T-helper 1 cell treated with Interleukin-12 subunit alpha and Interleukin-12 subunit beta and Interleukin-4 antibody, amounts not matched to agents 30 ng/mL and 1 ng/mL, for 36 hours (primary cell): Measurements from ENCODE around the gene KRT3. TPM values are rescaled to one million over a fixed set of nuclear protein-coding genes. Genes with fewer than 3 reads are reported as not detected.

Source experiments
- intact Hi-C: fragments of 100-400 bp; cut with micrococcal nuclease; formaldehyde crosslinking; loops from one replicate; pipeline ENCODE4 v1.15.1; 2024
- total RNA-seq: library from RNA; stranded (reverse); gene quantifications from 2 replicates; pipeline ENCODE4 v1.2.3, GENCODE V29; 2022

Gene KRT3
- total RNA-seq, 1 donor from 2014 or later = not detected

DNA sequence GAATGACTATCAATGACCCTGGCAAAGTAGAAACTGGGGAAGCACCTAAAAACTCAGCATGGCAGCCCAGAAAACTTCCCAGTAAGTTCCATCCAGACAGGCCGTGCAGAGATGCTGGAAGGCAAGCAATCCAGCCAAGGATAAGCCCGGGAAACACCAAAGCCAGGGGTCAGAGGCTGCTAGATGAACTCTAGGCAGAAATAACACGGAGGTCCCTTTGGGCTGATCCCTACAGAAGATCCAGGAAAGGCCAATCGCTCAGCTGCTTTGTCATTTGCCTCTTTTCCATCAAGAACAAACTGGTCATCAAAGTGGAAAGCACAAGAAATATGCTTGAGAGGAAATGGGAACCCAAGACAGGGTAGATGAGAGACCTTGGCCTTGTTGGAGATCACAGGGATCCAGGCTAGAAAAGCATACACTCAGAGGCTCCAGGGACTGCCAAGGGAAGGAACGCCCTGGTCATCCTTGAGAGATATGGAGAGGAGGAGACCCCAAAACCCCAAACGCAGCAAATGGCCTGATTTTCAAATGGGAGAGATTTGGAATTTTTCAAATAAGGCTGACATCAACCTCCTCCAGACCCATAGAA lies 31.7 kb upstream of the KRT3 start:
- intact Hi-C loops = no loop called here

DNA sequence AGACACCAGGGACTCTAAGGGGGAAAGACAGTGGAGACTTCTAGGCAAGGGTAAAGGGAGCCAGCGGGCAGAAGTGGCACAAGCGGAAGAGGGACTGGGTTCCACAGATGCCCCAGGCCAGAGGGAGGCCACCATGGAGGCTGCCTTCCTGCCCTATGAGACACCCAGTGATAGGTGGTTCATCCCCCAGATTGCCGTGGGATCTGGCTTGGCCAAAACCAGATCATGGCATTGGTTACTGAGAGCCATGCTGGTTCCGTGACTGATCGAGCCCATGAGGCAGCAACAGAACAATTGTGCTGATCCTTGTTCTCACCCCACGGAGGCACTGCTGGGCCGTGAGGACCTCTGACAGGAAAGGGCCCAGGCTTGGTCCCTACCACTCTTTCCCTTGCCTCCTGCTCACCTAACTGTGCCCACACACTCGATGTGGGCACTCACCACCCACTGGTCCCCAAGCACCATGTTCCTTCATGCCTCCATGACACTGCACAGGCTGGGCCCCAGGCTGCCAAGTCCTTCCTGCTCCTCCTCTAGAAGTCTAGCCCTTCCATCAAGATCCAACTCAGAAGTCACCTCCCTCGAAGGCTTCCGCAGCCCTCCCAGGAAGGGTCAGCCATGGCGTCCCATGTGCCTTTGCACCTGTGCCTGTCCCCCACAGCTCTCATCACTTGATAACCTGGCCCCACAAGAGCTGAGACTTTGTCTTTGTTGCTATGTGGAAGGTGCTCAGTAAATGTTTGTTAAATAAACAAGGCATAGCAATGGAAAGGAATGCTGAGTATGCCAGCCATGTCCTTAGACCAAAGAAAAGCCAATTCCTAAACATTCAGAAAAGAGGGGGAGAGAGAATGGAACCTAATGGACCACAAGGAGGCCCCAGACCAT lies 30.9 kb upstream of the KRT3 start:
- intact Hi-C loops = no loop called here

DNA sequence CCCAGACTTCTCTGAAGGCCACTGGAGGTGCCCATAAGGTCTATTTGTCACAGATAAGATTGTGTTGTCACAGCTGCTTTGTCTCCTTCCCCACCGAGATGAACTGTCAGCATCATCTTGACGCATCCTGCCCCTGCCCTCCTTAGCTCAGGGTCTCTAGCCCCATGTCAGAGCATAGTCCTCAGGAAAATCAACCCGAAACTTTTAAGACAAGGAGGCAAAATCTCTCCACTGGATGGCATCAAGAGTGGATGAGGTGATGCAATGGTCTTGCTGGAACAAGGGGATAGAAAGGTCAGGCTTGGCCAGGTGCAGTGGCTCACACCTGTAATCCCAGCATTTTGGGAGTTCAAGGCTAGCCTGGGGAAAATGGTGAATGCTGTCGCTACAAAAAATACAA lies 30.0 kb upstream of the KRT3 start:
- intact Hi-C loops = no loop called here

DNA sequence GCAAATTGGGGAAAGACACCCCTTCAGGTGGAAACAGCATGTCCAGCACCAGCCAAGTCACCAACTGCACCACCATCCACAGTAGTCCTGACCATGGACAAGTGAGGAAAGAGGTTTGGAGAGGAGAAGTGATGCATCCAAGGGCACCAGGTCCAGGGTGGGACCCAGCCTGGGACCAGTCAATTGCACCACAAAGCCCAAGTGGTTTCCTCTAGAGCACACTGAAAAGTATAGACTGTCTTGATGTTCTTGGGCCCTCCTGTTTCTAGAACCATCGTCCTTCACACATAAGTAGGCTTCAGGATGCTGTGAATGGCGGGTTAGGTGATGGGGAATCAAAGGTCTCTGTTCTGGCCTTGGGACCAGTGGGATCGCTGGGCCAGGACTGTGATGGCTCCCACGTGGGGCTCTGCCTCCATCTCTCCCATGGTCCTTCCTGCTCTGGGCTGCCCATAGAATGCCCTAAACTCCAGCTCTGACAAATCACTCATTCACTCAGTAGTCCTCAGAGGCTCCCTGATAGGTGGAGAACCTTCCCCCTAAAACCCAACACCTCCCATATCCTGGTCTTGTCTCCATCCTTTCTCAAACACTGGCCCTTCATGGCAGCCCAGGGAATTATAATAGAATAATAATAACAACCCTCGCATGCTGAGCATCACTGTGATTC lies 29.0 kb upstream of the KRT3 start:
- intact Hi-C loops = no loop called here

DNA sequence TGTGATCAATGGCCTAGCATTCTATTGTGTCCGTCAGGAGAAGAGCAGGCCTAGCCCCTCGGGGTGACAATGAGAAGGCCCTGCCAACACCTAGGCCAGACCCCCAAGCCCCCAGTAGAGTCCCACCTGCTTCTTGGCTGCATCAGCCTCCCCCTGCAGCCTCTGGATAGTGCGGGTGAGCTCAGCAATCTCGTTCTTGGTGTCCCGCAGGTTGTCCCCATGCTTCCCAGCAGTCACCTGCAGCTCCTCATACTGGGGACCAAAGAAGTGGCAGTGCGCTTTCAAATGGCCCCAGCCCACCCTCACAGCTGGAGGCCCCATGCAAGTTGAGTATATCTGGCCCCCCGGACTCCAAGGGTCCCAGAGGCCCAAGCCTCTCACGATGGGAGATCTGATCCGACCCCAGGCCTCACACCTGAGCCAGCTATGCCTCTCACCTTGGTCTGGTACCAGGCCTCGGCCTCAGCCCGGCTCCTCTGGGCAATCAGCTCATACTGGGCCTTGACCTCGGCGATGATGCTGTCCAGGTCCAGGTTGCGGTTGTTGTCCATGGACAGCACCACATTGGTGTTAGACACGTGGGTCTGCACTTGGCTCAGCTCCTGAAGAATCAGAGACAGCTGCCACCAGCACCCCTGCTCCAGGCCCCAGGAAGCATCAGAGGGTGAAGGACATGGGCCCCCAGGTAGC lies 28.0 kb upstream of the KRT3 start:
- intact Hi-C loops = no loop called here

DNA sequence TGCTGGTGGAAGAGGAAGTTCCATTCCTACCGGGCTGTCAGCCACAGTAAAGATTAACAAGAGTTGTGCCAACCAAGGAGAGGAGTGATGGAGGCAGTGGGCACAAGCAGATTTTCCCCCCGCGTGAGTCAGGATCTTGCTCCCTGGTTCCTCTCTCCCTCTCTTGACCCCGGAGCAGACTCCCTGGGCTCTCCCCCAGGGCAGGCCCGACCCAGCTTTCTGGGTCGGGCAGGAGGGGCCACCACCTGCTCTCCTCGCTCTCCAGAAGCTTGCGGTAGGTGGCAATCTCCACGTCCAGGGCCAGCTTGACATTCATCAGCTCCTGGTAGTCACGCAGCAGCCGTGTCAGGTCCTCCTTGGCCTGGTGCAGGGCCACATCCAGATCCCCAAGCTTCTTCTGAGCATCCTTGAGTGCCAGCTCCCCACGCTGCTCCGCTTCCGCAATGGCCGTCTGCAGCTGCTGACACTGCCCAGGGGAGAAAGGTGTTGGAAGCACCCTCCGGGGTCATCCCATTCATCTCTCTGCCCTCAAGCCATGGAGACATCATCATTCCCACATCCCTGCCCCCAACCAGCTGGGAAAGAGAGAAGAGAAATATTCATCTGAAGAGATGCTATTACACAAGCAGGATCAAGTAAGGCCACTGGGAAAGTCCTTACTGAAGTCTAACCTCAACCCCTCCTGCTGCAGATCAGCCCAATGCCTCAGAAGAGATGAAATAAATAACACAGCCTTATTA lies 27.0 kb upstream of the KRT3 start:
- intact Hi-C loops = no loop called here

DNA sequence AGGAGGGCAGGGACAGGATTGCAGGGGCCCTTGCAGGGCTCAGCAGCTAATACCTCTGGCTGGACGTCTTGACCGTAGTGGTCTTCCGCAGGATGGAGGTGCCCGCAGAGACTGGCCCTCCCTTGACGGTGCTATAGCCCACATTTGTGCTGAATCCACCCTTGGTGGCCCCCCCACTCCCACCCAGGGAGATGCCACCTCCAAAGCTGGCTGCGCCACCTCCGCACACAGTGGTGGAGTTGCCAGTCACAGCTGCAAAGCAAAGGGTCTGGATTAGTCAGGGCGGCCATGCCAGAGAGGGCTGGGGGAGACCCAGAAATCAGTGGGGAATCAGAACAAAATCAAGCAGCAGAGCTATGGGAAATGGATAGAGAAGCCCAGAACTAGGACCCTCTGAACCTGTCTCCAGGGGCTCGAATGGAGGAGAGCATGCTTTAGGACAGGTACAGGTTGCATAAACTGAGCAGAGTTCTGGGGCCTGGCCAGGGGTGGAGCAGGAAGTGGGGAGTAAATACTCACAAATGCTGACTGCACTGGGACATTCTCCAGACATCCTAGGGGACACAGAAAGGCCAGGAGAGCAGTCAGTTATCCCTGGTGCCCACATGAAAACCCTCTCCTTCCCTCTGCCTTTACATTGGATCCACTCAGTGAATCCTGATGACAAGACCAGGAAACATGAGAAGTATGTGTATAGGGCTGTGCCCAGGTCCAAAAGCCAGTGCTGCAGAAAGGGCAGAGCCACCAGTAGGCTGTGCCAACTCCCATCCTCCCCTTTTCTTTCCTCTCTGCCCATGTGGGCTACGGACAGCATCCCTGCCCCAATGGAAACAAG lies 26.1 kb upstream of the KRT3 start:
- intact Hi-C loops = no loop called here

DNA sequence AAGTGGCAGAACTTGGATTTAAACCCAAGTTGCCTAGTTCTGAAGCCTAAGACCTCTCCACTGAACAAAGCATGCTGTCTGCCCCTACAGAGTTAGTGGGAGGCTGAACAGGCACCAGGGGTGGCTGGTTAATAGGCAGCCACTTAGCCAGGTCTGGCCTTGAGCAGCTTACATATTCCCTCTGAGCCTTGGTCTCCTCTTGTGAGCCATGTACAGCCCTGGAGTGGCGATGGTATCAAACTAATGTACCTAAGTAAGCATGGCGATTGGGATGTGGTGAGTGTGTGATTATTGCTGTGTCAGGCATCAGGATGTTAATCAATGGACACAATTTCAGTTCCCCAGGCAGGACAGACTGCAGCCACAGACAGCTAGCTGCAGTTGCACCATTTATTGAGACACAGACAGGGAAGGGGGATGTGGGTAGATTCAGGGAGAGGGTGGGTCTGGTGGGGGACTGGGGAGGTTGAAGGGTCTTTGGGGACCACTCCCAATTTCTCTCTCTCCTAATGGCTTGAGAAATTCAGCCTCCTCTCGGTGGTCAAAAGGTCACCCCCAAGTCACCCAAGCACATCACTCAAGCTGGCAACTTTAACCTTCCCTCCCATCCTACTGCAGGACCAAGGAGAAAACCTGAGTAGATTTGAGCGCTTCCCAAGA lies 25.3 kb upstream of the KRT3 start:
- intact Hi-C loops = no loop called here

DNA sequence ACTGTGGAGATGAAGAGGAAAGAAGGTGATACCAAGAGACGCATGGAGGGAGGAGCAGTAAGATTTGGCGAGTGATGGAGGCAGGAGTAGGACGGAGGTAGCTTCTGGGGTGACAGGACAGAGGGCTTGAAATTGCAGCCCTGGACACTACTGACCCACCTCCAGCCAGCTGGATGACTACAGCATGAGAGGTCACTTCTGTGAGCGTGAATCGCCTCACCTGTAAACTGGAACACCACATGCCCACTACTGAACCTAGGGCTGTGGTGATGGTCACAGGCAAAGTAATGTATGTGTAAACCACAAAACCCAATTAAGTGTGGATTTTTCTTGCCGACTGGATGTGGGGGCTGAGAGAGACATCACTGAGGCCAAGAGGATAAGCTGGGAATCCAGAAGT lies 24.6 kb upstream of the KRT3 start:
- intact Hi-C loops = no loop called here

DNA sequence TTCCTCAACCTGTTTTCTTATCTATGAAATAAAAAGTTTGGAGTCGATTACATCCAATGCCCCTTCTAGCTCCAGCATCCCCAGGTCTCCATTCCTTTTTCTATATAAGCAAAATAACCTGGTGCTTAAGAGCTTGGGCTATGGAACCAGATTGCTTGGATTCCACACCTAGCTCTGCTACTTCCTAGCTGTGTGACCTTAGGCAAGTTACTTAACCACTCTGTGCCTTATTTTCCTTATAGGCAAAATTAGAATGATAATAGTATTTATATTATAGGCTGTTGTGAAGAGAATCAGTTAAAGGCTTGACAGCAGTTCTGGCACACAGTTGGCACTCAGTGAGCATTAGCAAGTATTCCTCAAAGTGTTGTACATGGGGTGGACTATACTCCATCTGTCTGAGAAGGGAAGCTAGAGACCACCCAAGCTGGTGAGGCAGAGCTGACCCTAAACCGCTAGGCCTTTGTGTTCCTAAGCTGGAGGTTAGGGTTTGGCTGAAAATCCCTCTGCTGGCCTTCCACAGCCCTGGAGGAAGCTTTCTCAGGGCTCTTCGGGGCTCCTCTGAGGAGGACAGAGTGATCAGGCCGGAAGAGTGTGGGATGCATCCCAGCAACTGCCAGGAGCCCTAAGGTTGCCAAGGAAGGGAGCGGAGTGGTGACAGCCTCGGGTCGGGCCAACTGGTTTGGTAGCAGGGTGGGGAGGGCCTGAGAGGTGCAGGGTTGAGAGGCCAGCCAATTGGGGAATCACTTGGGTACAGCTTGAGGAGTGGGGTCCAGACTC lies 24.0 kb upstream of the KRT3 start:
- intact Hi-C loops = no loop called here

DNA sequence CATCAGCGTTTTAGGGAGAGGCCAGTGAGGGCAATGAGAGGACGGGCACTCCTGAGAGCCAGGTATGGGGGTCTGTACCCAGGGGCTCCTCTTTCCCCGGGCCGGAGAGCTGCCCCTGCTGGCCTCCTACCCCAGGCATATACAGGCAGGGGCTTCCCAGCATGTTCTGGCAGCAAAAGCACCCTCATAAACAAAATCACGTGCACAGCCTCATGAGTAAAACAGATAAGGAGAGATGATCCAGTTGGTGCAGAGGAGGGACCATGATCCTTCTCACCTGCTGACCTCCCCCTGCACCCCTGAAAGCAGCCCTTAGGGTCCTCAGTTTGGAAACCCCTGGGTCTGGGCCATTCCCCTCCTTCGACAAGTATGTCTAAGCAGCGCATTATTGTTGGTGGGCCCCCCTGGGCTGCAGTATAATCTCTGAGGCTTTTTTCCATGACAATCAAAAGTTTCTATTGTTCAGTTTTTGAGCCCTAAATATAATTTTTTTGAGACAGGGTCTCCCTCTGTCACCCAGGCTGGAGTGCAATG lies 23.0 kb upstream of the KRT3 start:
- intact Hi-C loops = no loop called here

DNA sequence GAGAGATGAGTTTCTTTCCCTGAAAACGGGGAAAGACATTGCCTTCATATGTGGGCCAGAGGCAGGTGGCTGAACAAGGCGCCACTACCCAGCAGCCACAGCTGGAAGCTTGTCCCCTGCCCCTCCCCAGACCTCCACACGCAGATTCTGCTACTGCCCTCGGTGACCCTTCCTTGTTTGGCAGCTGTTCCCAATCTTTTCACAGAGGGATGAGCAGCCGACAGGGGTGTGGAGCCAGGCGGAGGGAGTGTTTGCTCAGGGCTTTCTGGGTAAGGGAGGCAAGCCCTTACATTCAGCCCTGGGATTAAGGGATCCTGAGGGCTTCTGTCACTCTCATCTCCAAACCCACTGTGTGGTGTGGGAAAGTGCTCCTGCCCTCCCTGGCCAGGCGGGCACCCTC lies 22.5 kb upstream of the KRT3 start:
- intact Hi-C loops = no loop called here

DNA sequence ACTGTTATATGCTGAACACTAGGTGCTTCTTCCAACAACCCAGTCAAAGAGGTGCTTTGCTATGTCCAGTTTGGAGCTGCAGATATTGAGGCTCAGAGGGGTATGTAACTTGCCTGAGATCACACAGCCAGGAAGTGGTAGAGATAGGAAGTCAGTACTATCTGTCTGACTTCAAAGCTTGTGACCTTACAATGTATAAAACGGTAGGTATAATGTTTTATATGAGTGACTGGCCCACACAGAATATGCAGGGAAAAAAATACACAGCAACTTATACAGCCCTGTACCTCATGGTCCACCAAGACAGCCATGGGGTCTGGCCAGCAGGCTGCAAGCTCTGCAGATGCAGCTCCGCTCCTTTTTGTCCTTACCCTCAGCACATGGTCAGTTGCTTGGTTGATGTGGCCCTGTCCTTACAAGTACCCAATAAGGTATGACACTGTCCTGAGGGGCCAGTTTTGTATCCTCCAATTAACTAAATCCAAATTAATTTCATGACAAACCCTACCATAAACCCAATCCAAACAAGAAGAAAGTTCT lies 21.9 kb upstream of the KRT3 start:
- intact Hi-C loops = no loop called here

DNA sequence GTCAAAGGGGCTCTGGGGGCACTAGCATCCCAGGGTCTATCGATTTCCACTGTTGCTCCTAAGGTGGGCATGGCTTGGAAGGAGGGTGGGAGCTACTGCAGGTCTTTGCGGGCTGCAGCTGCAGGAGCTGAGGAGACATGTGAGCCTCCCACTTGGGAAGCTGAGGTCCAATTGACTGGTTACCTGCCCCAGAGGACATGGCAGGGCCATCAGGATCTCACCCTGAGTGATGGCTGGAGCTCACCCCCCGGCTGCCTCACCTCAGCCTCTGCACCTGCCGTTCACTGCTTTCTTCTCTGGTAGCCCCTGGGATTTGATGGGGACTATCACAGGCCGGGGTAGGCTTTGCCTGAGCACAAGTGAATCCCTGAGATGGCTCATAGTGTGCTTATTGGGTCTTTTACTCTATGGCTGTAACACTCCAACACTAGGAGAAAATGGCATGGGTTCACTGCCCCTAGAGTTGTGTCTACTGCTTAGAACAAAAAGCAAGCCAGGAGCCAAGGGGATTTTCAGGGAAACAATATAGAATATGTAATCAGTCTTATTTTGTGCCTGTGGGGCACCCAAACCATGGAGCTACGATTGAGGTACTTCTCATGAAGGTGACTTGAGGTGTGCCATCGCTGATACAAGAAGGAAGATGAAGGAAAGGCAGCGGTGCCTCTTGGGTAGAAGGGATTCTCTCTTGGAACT lies 21.2 kb upstream of the KRT3 start:
- intact Hi-C loops = no loop called here

DNA sequence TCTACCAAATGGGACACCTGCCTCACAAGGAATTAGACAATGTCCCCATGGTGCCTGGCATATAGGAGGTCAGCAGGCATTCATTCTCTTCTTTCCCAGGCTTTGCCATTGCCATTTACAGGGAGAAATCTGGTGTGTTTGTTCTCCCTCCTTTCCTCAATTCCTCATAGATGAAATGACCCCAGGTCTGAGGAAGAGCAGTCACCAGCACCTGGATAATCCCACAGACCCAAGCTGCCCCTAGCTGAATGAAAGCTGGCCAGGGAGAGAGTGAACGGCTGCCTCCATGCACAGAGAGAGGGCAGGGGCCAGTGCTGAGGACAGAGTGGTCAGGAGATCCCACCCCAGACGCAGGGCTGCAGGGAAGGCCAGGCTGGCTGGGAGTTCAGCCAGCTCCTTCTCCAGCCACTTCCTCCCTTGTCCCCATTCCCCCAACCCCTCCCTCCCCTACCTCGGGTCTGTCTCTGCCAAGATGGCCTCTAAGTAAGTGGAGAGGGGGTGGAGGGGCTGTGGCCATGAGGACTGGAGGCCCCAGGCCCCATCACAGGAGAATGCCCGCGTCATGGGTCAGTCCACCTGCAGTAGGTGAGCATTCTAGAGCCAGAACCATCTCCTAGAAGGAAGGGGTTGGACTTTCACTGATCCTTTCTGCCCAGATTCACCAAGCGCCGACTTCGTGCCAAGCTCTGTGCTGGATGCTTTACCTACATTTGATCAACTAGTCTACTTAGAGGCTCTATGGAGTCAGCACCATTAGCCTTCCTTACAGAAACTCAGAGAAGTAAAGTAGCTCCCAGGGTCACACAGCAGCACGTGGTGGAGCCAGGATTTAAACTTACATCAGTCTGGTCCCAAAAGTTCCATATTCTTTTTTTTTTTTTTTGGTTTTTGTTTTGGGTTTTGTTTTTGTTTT lies 20.0 kb upstream of the KRT3 start:
- intact Hi-C loops = no loop called here

DNA sequence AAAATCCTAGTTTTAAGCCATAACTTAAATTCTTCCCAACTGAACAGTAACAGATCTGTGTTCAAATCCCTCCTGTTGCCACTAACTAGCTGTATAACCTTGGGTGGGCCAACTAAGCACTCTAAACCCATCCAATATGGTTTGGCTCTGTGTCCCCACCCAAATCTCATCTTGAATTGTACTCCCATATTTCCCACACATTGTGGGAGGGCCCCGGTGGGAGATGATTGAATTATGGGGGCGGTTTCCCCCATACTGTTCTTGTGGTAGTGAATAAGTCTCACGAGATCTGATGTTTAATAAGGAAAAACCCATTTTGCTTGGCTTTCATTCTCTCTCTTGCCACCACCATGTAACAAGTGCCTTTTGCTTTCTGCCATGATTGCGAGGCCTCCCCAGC lies 19.2 kb upstream of the KRT3 start:
- intact Hi-C loops = no loop called here

DNA sequence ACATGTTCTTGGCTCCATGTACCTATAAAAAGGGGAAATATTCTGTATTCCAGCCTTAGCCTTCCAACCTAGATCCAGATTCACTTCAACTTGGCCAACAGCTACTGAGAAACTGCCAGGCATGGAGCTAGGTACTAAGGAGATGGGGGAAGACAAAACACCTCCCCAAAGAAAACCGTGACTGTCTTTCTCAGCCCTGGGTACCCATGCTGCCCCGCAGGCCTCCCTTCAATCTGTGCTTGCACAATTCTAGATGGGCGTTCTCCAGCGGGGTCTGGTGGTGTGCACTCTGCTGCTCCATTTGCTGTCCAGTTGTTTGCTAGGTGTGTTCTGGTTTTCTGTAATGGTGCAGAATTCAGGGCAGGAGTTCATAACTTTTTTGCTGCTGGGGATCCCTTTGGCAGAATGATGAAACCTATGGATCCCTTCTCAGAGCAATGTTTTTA lies 18.8 kb upstream of the KRT3 start:
- intact Hi-C loops = no loop called here
